Loucy (cell line): ENCODE data around the gene SRGAP1.

Source experiments
- EZH2phosphoT487 ChIP-seq: fragments of 200-600 bp; IDR thresholded peaks from 2 replicates; pipeline ENCODE4 v1.6.1; 2018; ENCODE audit warnings: antibody characterized with exemption, mild to moderate bottlenecking, moderate library complexity, borderline replicate concordance
- TF ChIP-seq, protein P1 (sequence below): fragments of 200-600 bp; sonication (generic); conservative IDR thresholded peaks from 2 replicates; pipeline ENCODE4 v1.5.1; 2014; ENCODE audit warnings: mild to moderate bottlenecking, antibody characterized with exemption, low read length

DNA sequence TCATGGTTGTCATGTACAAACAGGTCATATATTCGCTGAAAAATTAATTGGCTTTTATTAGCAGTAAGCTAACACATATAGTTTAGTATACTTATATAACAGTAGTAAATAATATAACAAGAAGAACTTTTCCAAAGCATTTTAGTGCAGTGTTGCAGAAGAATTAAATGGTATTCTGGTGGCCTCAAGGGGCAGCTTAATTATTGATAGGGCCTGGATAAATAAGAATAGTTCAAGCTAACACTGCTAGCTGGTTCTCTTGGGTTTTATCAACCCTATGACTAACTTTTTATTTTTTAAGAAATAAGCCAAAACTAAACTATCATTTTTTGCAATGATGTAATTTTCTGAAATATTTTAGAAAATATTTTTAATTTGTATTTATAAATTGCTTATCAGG is 152.1 kb downstream of the SRGAP1 start:
- TF ChIP-seq, protein P1, sequence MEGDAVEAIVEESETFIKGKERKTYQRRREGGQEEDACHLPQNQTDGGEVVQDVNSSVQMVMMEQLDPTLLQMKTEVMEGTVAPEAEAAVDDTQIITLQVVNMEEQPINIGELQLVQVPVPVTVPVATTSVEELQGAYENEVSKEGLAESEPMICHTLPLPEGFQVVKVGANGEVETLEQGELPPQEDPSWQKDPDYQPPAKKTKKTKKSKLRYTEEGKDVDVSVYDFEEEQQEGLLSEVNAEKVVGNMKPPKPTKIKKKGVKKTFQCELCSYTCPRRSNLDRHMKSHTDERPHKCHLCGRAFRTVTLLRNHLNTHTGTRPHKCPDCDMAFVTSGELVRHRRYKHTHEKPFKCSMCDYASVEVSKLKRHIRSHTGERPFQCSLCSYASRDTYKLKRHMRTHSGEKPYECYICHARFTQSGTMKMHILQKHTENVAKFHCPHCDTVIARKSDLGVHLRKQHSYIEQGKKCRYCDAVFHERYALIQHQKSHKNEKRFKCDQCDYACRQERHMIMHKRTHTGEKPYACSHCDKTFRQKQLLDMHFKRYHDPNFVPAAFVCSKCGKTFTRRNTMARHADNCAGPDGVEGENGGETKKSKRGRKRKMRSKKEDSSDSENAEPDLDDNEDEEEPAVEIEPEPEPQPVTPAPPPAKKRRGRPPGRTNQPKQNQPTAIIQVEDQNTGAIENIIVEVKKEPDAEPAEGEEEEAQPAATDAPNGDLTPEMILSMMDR = no peak
- TF ChIP-seq EZH2phosphoT487 = no peak
